NK-92 treated with Interleukin-12 subunit alpha and Interleukin-12 subunit beta, amount 100 ng/mL, for 24 hours (cell line): Measurements from ENCODE around the gene DNAJC17.

Experiments
- DNase-seq: peaks from one replicate; lab custom pipeline; 2025; lab: John Stamatoyannopoulos, UW

DNAJC17 gene

DNA sequence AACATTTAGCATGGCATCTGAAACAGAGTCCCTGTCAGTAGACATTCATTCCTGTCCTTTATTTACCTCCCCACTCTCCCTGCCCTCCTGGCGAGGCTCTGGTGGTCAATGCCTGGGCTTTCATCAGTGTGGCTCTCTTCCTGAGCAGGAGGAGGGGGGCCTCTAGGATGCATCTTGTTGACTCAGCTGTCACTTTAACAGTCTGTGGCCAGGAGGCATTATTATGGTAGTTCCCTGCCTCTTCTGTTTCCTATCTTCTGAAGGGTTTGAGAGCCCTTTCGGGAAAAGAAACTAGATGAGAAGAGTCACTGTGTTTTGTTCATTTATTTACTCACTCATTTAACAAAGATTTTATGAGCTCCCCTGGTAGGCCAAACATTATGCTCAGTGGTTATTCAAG, 23.6 kb upstream of the DNAJC17 start:
- no peak for DNase-seq

DNA sequence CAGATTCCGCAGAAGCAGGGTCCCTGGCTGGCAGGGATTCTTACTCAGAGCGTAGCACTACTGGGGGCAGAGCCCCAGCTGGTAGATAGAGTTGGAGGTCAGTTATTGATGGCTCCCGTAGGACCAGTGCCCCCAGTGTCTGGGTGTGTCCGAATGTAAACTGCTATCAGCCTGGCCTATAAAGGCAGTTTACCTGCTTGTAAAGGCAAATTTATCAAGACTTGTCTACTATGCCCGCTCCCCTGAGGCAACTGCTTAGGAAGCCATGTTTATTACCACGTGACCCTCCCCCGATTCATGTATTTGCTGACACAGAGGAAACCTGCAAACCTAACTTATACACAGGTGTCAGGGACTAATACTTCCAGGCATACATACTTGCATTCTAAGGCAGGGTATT, 21.8 kb upstream of the DNAJC17 start:
- no peak for DNase-seq

DNA sequence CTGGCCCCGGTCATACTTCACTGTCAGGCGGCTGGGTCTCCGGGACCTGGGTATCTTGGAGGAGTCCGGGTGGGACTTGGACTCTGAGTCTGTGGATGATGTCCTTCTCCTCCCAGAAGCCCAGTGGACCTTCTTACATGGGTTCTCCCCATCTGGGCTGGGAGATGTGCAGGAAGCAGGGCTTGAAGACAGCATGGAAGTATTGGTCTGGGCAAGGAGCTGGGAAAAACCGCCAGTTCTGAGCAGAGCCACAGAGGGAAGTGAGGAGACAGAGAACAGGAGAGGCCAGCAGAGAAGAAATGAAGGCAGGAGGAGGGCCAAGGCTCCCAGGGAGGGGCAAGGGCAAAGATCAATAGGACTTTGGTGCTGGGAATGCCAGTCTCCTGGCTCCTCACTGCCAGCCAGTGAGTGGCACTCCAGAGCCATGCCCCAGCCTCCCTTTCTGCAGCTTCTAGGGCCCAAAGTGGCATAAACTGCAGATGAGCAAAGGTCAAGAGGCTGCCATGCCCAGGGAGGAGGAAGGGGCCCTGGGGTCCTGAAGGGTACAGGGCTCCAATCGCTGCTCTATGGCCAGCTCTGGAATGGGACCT, 21.3 kb upstream of the DNAJC17 start, which contains the start of gene PPP1R14D:
Gene PPP1R14D (minus strand): TSS at position 262 of the 590 bp plus-strand sequence. CDS start 67 bp downstream, at position 195.
- no peak for DNase-seq

DNA sequence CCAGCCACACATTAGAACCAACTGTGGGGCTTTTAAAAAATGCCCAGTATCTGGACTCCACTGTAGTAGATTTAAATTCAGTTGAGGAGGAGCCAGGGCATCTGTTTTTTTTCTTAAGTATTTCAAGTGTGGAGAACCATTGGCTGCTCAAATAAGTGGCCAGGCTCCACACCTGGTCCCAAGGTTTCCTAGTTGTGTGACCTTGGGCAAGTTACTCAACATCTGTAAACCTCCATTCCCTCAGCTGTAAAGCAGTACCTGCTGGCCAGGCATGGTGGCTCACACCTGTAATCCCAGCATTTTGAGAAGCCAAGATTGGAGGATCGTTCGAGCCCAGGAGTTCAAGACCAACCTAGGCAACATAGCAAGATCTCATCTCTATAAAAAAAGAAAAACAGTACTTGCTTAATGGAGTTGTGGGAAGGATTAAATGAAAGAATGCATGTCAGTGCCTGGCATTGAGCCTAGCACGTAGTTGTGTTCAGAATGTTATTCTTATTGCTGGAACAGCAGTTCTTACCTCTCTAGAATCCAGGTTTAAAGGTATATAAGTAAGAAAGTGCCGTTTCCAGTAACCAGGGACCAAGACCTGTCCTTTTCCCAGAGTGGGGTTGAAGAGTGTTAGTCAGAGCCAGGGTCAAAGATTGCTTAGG, 19.3 kb upstream of the DNAJC17 start:
- DNase-seq, result no peak

DNA sequence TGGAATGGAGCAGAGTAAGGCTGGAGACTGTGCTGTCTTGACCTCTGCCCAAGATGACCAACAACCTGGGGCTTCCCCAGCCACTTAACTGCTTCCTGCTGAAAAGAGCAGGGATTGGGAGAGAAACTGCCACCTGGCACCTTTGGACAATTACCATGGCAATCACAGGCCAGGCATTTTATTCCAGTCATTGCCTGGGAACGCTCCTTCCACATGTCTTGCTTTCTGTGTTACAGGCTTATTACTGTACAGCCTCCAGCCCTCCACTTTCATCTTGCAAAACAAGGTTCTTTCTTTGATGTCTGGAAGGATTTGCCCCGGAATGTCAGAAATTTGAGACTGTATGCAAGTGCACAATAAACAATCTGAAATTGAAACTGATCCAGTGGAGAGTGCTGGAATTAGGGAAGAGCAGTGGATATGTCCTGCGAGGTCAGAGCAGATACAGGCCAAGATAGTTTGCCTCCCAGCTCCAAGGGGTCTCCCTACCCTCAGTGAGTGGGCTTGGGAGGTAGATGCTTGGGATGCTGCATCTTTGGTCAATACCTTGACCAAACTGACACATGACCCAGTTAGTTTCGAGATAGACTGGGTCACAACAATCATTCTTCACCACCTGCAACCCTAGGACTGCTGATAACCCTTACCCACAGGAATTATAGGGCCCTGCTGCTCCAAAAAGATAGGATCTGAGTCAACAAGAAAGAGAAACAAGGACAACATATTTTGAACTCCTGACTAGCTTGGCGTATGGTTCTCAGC, 18.6 kb upstream of the DNAJC17 start:
- no peak for DNase-seq

DNA sequence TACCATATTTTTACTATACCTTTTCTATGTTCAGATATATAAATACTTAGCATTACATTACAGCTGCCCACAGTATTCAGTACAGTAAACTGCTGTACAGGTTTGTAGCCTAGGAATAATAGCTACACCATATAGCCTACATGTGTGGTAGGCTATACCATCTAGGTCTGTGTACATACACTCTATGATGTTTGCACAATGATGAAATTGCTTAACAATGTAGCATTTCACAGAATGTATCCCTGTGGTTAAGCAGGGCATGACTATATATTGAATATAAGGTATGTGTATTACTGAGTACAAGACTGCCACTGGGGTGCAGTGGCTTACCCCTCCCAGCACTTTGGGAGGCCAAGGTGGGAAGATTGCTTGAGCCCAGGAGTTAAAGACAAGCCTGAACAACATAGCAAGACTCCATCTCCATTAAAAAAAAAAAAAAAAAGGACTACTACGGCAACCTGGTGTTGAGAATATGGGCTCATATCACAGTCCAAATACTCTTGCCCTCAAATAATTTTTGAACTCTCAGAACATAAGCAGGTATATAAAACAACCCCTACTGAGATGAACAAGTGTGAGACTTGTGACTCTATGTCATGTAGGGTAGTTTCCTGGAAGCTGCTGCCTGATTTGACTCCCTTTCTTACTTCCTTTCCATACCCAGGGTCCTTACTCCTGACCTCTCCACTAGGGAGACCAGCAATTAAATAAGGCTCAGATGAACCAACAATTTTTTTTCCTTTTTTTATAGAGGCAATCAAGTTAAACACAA, 16.5 kb upstream of the DNAJC17 start:
- DNase-seq, result no peak

DNA sequence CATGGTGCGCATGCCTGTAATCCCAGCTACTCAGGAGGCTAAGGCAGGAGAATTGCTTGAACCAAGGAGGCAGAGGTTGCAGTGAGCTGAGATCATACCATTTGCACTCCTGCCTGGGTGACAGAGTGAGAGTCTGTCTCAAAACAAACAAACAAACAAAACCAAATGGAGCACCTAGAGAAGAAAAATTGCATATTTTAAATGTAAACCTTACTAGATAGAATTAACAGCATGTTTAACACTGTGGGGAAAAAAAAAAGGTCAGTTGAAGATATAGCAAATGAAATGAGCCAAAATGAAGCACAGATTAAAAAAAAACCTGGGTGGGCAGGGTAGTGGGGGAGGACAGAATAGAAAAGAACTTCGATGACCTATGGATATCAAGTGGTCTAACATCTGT, 13.9 kb upstream of the DNAJC17 start:
- no peak for DNase-seq

DNA sequence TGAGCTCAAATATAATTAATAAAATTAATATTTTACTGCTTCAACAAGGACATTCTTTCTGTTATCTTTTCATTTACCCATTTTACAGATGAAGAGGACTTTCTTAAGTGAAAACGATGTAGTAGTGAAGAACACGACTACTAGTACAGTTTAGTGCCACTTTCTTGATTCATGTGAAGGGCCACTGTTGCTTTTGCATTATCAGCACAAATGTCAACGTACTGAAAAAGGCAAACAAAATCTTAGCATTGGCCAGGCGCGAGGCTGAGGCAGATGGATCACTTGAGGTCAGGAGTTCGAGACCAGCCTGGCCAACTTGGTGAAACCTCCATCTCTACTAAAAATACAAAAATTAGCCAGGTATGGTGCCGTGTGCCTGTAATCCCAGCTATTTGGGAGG, 11.8 kb upstream of the DNAJC17 start:
- no peak for DNase-seq

DNA sequence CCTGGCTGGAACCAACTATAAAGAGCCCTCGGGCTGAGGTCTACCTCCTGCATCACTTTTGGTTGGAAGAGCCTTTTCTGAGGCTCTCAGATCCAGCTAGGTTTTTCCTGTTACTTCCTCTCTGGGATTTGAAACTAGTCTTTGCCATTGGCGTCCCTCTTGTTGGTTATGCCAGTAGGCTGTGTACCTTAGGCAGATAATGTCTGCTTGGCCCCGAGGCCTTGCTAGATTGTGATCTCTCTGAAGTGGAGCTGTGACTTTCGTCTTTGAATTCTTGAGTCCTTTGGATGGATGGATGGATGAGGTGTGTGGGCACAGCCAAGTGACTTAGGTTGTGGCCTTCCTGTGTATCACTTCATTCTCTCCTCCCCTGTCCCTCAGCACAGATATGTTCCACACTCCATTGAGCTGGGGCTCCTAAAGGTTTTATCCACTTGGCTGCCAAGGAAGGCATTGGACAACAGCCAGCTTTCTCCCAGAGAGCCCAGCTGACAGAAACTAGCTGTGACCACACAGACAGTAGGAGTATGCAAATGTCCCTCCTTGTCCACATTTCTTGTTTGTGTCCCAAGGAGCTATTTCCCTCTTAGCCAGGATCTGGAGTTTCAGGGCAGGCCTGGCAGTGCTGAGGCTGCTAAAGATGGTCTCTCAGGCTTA, 7.9 kb upstream of the DNAJC17 start:
- DNase-seq, result no peak

DNA sequence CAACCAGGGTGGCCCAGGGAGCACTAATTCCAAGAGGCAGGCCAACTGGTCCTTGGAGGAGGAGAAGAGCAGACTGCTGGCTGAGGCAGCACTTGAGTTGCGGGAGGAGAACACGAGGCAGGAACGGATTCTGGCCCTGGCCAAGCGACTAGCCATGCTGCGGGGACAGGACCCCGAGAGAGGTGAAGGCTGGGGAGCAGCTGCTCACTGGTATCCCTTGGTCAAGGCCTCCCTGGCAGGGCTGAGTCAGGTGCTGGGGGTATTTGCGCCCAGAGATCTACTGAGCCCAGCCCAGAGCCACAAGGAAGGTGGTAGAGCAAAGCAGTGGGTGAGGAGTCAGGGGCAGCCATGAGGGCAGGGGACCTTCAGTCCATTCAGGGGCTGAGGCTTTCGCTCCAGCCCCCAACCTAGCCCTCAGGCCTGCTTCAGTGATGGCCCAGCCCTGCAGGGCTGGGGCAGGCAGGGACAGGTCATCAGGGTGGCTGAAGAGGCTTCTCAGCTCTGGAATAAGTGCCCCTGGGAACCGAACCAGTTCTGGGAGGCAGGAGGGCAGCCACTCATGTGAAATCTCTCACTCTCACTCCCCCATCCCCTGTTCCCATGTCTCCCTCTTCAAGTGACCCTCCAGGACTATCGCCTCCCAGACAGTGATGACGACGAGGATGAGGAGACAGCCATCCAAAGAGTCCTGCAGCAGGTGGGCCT, 5.6 kb upstream of the DNAJC17 start:
- DNase-seq, result no peak

DNA sequence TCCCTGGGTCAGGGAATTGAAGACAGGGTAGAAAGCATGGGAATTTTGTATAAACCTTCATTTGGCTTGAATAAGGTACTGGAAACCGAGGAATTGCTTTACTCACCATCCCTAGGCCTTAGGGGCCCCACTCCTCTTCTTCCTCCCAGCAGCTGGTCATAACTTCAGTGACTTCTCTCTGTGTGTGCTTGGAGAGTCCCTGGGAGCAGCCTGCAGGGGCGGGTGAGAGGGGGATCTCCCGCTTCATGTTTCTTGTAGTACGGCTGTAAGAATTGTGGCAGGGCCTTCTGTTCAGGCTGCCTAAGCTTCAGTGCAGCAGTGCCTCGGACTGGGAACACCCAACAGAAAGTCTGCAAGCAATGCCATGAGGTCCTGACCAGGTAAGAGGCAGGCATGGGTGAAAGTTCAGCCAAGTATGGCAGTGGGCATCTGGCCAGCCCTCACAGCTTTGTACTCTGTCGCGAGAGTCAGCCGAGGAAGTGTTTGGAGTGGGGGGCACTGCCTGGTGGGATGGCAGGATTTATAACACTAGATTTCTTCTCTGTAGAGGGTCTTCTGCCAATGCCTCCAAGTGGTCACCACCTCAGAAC, 1.7 kb upstream of the DNAJC17 start:
- no peak for DNase-seq

DNA sequence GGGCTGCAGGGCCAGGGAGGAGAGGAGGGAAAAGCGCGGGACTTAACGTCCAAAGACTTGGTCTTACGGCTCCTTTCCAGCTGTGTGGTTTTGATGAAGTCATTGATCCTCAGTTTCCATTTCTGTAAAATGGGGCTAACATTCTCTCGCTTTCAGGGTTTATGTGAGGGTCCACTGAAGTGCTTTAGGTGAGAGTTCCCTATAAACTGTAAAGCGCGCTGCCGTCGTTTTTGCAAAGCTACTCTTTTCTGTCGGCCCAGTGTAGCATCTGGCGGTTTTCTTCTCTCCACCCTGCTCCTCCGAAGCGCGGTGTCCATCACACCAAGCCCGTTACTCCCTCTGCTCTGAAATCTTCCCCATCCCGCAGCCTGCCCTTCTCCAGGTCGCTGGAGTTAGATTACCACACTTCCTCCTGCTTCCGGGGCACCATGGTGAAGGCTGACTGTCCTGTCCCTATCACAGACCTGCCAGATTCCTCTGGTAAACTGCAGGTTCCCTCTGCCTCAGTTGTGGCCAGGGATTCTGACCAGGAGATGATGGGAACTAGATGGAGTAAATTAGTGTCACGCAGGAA, 702 bp upstream of the DNAJC17 start:
- DNase-seq, result no peak

DNA sequence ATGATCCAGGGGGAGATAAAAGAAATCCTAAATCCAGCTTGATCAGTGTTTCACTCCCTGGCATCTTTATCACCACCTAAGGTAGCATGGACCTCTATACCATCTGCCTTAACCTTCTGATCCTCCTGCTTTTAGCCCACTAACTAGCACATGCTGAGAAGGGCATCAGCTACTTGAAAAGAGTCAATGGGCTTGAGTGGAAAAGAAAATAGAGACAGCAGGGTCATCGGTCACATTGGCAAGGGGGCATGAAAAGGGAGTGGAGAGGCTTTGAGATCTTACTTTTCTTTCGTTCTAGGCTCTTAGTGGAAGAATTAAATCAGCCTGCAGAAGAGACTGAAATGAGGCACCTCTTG, 623 bp downstream of the DNAJC17 start:
- DNase-seq, result no peak

DNA sequence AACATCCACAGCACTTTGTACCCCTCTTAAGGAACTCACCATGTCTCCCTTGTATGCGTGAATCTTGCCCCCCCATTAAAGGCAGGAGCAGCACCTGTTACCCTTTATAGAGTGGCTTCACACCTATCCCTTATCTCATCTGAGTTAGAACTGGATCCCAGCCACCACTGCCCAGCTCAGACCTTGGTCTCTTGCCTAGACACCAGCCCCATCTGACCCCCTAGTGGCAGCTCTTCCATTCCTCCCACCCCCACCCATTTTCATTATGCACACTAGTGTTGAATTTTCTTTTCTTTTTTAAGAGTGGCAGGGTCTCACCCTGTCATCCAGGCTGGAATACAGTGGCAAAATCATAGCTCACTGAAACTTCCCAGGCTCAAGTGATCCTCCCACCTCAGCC, 3.6 kb downstream of the DNAJC17 start:
- DNase-seq, result no peak

DNA sequence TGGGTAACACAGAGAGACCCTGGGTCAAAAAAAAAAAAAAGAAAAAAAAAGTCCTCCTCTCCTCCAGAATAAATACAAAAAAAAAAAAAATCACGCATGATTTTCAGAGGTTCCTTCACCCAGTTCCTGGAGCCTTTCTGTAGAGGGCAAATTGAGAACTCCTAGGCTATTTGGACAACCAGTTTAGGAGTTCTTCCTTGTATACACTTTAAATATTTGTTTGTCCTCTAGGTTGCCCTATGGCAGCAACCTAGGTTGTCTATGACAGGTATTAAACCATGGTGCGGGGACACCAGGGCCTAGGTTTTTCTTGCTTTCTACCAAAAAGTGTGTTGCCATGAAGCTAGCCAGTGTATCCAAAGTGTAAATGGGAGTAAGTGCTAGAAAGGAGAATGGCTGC, 4.2 kb downstream of the DNAJC17 start:
- no peak for DNase-seq

DNA sequence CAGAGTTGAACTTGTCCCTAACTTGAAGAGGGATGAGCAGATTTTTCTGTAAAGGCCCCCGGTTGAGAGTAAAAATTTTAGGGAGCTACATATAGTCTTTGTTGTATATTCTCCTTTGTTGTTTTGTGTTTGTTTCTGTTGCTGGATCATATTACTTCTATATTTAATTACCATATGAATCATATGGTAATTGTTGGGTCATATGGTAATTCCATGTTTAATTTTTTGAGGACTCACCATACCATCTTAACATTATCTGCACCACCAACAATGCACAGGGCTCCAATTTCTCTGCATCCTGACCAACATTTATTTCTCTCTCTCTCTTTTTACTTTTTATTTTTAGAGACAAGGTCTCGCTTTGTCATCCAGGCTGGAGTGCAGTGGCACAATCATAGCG, 7.8 kb downstream of the DNAJC17 start:
- DNase-seq, result no peak

DNA sequence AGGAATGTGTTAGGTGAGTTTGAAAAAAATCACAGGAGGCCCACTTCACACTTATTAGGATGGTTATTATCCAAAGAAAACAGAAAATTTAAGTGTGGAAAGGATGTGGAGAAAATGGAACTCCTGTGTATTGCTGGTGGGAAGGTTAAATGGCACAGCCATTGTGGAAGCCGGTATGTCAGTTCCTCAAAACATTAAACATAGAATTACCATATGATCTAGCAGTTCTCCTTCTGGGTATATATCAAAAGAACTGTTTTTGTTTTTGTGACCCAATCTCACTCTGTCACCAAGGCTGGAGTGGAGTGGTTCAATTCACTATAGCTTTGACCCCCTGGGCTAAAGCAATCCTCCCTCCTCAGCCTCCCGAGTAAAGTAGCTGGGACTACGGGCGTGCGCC, 10.8 kb downstream of the DNAJC17 start:
- no peak for DNase-seq

DNA sequence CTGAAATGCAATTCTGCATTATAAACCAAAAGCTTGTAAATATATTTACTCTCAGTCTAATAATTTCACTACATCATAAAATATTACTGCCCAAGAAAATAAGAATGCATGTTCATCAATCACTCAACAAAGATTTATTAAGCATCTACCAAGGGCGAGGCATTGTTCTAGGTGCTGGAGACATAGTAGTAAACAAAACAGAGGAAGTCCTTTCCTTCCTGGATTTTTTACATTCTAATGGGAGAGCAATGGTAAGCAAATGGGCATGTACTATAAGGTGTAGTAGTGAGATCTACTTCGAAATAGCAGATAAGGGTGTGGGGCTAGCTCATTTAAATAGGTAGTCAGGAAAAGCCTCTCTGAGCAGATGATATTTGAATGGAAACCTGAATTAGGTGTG, 11.2 kb downstream of the DNAJC17 start:
- no peak for DNase-seq

DNA sequence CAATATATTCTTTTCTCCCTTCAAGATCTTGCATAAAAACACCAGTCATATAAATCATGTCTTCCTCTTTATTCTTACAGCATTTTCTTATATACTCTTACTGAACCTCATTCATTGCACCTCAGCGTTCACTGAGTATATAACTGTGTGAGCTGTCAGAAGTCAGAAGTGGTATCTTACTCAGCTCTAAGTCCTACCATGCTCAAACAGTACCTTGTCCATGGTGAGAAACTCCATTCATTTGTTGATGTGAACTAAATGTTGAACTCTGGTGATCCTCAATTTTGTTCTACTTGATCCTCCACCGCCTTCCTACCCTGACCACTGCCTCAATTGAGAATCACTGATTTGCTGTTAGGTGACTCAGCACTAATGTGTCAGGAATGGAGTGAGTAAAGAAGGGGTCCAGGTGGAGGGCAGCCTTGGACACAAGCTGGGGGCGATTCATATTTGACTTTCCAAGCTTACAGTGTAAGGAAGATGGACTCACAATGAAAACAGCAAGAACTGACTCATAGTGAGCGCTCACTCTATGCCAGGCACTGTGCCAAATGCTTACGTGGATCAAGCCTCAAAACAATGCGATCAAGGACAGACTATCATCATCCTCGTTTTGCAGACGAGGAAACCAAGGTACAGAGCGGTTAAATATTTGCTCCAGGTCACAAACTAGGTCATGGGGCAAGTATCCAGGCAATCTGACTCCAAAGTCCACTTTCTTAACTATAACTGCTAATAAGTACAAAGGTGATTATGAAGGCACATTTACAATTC, 13.9 kb downstream of the DNAJC17 start:
- DNase-seq, result no peak

DNA sequence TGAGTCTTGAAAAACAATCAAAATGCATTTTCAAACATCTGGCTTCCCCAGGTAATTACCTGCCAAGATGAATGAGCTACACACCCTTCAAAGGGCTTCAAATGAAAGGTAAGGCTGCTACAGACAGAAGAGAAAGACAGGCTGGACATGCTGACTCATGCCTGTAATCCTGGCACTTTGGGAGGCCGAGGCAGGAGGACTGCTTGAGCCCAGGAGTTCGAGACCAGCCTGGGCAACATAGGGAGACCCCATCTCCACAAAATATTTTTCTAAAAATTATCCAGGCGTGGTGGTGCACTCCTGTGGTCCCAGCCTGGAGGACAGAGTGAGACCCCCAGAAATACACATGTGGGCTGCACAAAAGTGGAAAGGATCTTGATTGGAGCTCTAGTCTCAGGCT, 14.9 kb downstream of the DNAJC17 start:
- DNase-seq, result no peak
